DMS 273 (cell line): ENCODE data around the gene KCNRG.
"Not testable (repeated sequence)": the region's sequence is repeated elsewhere in the genome, so short reads cannot be mapped to it uniquely, and the experiment has no call there.

Experiments
- DNase-seq: peaks from one replicate; lab custom pipeline; 2025; ENCODE audit not compliant: unreplicated experiment; lab: John Stamatoyannopoulos, UW

KCNRG gene

GRCh38 chr13:50015258-50015657 lies at the start of gene KCNRG:
Gene KCNRG, plus strand, starts transcription at chr13:50015444. Its CDS starts 50 bp downstream, at chr13:50015494.
- no peak for DNase-seq

GRCh38 chr13:49967456-49967855 lies 47.8 kb upstream of the KCNRG start:
- DNase-seq, result no peak

GRCh38 chr13:49972709-49973108 lies 42.5 kb upstream of the KCNRG start:
- DNase-seq, result no peak

GRCh38 chr13:49975826-49976225 lies 39.4 kb upstream of the KCNRG start:
- DNase-seq, result no peak

GRCh38 chr13:49976314-49977258 lies 38.7 kb upstream of the KCNRG start:
- DNase-seq, result peak; percentile 77

GRCh38 chr13:49977992-49978391 lies 37.3 kb upstream of the KCNRG start:
- no peak for DNase-seq

GRCh38 chr13:49980266-49980665 lies 35.0 kb upstream of the KCNRG start:
- DNase-seq, result no peak

GRCh38 chr13:49985129-49985528 lies 30.1 kb upstream of the KCNRG start:
- DNase-seq, result peak; percentile 9

GRCh38 chr13:49986471-49986870 lies 28.8 kb upstream of the KCNRG start:
- DNase-seq, result no peak

- not testable (repeated sequence) for DNase-seq
These were observed 24.6 kb upstream of the KCNRG start for GRCh38 chr13:49990612-49991011.

GRCh38 chr13:49993111-49993510 lies 22.1 kb upstream of the KCNRG start:
- DNase-seq, result no peak

GRCh38 chr13:49993666-49994065 lies 21.6 kb upstream of the KCNRG start:
- no peak for DNase-seq

- no peak for DNase-seq
These were observed 19.6 kb upstream of the KCNRG start for GRCh38 chr13:49995625-49996101.

- DNase-seq, result peak; percentile 94
These were observed 18.9 kb upstream of the KCNRG start for GRCh38 chr13:49996161-49996915.

GRCh38 chr13:49996951-49997895 lies 18.0 kb upstream of the KCNRG start, which contains the start of gene TRIM13:
Gene TRIM13, plus strand, starts transcription at chr13:49997042. Its CDS starts 14,899 bp downstream, at chr13:50011941.
- DNase-seq, result peak; percentile 91

- DNase-seq, result no peak
These were observed 17.3 kb upstream of the KCNRG start for GRCh38 chr13:49997955-49998354.

- DNase-seq, result no peak
These were observed 16.3 kb upstream of the KCNRG start for GRCh38 chr13:49998714-49999624.

GRCh38 chr13:50001287-50001686 lies 14.0 kb upstream of the KCNRG start:
- no peak for DNase-seq

- no peak for DNase-seq
These were observed 8.7 kb upstream of the KCNRG start for GRCh38 chr13:50006426-50007135.
